GM21390 (cell line): Measurements from ENCODE around the gene ERFE.

Experiments
- ATAC-seq: cut with Tn5 transposase; IDR thresholded peaks from one replicate; pipeline ENCODE4 v1.9.1; 2021; ENCODE audit not compliant: unreplicated experiment

ERFE gene

DNA sequence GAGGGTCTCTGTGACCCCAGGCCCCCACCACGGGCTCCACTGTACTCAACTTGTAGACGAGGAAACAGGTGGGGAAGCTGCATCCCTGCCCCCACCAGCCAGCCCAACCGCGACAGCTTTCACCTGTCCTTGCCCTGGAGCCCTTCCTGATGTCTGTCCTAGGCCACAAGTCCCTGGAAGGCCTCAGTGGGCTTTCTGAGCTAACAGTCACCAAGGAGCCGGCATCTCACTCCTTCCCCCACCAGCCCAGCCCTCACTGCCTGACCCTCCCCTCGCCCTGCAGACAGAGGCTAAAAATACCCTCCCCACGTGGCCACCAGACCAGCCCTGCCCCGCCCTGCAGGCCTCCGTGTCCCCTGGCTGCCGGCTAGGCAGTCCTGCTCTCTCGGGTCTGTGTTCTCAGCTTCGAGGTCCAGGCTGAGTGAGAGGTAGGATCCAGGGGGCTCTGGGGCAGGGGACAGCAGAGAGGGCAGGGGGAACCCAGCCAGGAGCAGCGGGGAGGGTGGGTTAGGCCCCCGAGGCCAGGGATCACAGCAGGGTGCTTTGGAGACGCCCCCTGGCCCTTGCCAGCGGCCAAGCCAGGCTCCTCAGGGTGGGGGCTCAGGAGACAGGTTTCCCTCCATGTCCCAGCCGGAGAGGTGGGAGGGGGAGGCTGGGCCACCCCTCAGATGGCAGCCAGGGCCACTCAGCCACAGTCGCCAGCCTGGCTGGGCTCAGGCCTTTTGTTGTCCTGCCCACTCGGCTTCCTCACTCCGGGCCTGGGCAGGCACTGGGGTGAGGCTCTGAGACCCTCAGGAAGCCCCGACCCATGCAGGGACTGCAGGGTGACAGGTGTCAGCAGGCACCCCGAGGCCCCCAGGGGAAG, 20.2 kb upstream of the ERFE start, which contains the start of gene KLHL30:
Gene KLHL30 (plus strand): TSS at position 338 of the 865 bp plus-strand sequence. CDS start 2,087 bp downstream, outside the sequence.
- no peak for ATAC-seq

DNA sequence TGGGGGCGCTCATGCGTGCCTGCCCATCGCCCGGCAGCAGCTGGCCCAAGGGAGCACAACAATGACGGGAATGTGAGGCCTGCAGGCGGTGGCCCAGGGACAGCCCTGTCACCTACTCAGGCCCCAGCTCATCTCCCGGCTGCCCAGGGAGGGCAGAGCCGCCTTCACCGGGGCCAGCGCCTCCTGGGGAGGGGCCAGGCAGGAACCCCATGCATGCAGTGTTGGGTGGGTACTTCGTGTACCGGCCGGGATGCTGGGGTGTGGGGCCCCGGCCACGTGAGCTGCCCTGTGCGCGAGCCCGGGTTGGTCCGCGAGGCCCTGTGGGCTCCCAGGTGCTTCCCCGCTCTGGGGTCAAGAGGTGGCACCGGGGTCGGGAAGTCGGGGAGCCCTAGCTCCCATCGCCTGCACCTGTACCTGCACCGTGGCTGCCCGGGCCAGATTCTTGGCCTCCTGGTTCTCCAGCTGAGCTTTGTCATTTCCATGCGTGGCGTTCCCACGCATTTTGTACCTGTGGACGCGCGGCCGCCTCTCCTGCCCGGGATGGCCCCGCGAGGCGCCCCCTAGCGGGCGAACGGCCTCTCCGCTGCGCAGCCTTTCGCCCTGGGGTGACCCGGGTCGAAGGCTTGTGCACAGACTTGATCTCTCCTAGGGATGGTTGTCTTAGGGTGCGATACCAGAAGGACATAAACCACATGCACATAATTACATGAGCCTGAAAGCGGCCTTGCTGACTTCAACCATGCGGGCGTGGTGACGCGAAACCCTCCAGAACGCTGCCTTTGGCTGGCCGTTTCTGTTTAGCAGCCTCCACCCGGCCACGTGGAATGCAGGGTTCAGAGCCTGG, 19.4 kb upstream of the ERFE start:
- no peak for ATAC-seq

DNA sequence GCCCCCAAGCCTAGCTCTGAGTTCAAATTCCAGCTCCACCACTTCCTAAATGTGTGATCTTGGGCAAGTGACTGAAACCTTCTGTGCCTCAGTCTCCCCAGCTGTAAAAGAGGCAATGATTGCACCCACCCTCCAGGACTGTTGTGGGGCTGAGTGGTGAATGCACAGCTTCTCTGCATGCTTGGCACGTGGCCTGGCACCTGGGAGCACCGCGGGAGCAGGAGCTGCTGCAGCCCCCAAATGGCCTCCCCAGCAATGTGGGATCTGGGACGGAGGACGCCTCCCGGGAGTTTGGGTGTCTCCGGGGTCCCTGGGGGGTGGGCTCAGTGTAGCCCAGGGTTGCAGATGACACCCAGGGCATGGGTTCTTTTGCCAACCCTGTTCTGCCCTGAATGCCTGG, 18.7 kb upstream of the ERFE start:
- ATAC-seq, result no peak

DNA sequence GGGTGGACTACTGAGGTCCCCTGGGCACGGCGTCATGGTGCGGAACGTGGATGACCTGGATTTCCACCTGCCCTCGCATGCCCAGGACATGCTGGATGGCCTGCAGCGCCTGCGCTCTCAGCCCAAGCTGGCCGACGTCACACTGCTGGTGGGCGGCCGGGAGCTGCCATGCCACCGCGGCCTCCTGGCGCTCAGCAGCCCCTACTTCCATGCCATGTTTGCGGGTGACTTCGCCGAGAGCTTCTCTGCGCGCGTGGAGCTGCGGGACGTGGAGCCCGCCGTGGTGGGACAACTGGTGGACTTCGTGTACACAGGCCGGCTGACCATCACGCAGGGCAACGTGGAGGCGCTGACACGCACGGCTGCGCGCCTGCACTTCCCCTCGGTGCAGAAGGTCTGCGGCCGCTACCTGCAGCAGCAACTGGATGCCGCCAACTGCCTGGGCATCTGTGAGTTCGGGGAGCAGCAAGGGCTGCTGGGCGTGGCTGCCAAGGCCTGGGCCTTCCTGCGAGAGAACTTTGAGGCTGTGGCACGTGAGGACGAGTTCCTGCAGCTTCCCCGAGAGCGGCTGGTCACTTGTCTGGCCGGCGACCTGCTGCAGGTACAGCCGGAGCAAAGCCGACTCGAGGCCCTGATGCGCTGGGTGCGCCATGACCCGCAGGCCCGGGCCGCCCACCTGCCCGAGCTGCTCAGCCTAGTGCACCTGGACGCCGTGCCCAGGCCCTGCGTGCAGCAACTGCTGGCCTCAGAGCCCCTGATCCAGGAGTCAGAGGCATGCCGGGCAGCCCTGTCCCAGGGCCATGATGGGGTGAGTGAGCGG, 17.8 kb upstream of the ERFE start:
- no peak for ATAC-seq

DNA sequence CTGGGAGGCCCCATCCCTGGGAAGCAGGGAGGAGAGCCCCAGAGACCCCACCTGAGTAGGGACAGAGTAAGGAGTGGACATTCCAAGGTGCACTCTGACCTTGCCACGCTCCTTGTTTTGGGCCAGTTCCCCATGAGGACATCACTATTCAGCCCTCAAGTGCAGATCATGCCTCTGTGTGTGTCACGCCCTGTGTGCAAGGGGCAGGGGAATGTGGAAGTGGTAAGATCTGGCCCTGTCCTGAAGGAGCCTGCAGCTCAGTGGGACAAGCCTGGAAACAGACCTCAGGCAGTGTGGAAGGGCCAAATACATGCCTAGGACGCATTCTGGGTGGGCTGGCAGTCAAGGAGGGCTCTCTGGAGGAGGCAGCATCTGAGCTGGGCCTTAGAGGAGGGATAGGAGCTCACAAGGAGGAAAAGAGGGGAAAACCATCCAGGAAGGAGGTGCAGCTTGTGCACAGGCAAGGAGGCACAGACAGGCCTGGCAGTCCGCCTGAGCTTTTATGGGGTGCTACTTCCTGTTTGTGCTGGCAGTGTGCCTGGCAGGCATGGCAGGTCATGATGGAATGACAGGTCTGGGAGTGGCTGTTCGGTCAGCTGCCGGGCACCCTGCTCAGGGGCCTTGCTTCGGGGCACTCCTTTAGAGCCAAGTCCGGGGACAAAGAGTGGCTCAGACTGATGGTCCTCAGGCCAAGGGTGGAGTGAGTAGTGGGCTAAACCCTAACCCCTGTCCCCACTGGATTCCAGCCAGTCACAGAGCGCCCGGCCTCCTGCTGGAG, 17.0 kb upstream of the ERFE start:
- no peak for ATAC-seq

DNA sequence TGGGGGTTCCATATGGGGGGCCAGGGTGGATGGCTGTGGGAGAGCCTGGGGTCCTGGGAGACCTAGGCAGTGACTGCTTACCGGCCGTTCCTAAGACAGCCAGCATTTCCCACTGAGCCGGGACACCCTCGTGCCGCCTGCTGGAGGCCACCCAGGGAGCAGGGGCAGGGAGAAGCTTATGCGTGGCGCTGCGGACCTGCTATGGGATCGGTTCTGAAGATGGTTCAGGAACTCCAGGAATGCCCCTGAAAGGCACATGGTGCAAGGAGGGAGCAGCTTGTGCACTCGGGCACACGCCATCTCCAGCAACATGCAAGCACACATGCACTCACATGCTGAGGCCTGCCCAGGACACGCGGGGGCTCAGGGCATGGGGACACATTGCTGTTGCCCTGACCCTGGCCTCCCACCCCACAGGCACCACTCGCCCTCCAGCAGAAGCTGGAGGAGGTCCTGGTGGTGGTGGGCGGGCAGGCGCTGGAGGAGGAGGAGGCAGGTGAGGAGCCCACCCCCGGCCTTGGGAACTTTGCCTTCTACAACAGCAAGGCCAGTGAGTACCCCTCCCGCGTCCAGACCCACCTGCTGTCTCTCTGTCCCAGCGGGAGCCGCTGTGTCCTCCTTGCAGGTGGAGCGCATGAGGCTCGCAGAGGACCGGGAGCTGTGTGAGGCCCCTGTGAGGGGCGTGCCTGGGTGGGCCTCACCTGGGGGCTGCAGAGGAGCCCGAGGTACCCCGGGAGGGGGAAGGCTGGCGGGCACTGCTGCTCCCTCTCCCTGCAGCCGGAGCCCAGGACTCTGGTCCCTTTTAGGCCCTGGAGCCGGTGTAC, 16.2 kb upstream of the ERFE start:
- ATAC-seq, result no peak

DNA sequence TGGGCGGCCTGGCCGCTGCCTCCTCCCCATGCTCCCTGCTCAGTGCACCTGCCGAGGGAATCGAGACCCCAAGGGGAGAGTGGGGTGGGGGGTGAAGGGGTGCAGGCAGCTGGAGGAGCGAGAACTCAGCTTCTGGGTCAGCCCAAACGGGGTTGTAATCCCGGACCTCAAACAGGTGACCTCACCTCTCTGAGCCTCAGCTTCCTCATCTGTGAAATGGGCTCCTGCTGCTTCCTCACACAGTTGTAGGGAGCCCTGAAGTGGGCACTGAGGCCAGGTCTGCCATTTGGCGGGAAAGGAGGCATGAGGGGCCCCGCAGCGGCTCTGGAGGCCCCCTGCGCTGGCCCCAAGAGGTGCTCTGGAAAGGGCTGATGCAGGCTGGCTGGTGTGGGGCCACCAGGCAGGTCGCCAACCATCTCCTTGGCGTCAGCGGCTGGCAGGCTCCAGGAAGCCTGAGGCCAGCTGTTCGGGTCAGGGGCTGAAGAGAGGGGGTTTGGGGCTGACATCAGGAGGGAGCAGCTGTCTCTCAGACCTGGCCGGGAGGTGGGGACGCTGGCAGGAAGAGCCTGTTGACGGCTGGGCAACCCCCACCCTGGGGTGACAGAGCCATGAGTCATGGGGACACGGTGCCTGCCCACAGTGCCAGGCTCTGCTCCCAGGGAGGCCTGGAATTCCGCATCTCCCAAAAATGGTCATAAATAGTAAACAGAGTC, 15.4 kb upstream of the ERFE start:
- no peak for ATAC-seq

DNA sequence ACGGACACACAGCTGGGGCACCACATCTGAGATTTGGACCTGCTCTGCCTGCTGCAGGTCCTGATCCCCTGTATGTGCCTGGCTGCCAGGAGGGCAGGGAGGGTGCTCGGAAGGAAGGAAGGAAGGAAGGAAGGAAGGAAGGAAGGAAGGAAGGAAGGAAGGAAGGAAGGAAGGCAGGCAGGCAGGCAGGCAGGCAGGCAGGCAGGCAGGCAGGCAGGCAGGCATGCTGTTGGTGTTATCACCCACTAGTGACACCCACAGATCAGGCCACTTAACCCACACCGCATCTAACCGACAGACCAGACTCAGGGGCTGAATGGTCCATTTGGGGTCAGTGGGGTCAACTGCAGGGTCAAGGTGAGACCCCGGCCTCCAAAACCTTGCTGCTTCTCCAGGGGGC, 14.5 kb upstream of the ERFE start:
- ATAC-seq, result no peak

DNA sequence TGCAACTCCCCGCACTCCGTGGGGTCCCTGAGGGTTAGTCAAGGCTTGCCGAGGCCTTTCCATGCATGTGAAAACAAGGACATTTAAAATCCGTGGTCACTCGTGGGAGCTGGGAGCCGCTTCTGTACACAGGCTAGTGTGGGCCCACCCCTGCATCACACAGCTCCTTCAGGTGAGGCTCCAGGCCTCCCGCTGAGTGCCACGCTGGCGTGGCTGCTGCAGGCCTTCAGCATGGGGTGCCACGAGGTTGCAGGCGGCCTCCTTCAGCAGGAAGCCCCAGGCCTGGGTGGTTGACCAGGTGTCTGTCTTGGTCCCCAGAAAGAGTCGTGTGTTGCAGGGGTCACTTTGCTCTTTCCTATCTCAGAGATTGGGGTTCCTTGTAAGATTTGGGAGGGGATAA, 13.7 kb upstream of the ERFE start:
- ATAC-seq, result no peak

DNA sequence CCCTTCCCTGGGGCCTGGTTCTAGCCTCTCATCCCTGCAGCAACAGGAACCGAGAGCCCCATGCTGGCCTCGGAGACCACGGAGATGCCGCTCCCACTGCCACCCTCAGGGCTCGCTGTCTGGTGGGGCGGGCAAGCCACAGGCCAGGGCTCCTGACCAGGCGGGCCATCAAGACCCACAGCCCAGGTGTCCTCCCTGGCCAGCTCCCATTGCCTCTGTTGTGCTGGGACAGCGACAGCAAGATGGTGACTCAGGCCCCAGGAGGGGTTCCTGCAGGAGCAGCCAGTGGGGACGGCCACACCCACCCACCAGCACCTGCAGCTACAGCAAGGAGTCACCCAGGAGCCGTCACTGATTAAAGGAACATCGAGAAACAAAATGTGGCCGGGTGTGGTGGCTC, 12.9 kb upstream of the ERFE start:
- ATAC-seq, result no peak

DNA sequence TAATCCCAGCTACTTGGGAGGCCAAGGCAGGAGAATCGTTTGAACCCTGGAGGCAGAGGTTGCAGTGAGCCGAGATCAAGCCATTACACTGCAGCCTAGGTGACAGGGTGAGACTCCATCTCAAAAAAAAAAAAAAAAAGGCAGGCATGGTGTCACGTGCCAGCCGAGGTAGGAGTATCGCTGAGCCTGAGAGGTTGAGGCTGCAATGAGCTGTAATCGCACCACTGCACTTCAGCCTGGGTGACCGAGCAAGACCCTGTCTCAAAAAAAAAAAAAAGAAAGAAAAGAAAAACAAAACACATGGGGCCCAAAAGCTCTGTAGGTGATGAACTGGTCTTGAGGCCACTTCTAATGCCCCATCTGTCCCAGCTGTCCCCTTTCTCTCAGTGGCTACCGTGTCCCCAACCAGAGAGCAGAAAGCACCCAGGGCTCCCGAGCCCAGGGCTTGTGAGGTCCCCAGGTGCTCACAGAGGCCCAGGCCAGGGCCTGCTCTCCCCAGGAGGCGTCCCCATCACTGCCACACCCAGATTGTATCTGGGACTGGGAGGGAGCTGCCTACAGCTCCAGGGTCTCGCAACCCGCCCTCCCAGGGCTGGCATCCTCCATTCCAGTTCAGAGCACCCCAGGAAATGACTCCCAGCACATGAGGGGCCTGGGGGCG, 11.8 kb upstream of the ERFE start:
- ATAC-seq, result no peak

DNA sequence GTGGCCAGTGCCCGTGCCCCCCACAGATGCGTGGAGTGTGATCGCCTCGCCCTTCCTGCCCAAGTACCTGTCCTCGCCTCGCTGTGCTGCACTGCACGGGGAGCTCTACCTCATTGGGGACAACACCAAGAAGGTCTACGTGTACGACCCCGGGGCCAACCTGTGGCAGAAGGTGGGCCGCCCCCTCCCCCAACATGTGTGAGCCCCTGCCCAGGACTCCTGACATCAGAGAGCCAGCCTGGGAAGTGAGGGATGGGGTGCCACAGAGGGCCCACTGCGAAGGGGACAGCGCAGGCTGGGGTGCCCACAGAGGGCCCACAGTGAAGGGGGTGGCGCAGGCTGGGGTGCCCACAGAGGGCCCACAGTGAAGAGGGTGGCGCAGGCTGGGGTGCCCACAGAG, 9.8 kb upstream of the ERFE start:
- ATAC-seq, result no peak

DNA sequence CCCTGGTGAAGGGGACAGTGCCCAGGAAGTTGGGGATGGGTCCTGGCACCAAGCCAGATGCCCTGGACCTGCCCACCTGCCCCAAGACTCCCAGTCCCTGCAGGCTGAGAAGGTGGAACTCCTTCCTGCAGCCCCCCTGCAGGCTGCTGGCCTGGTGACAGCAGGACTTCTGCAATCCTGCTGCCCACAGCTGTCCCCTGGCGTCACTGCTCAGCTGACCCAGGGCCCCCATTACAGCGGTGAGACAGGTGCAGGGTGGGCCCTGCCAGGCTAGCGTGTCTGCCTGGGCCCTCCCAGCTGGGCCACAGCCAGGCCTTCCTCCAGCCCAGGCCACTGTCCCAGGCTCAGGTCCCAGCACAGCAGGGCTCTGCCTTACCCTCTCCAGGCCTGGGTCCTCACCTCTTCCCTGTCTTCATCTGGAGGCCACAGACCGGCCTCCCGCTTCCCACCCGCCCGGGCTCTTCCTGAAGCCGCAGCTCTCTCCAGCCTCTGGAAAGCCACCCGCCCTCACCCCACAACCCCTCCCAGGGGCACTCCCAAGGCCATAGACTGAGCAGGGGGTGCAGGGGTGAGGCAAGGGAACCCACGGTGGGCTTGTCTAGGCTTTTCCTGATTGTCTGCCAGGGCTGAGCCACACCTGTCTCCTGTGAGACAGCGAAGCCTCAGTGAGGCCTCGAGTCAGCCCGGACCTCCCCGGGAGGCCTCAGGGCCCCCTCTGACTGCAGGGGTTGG, 8.8 kb upstream of the ERFE start:
- no peak for ATAC-seq

DNA sequence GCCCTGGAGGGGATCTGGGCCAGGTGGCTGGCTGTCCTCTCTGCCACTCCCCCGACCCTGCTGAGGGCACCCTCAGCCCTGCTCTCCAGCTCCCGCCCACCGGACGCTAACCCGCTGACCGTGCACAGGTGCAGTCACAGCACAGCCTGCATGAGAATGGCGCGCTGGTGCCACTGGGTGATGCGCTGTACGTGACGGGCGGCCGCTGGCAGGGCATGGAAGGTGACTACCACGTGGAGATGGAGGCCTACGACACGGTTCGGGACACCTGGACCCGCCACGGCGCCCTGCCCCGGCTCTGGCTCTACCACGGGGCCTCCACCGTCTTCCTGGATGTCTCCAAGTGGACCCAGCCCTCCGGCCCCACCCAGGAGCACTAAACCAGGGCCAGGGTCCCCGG, 8.1 kb upstream of the ERFE start:
- no peak for ATAC-seq

DNA sequence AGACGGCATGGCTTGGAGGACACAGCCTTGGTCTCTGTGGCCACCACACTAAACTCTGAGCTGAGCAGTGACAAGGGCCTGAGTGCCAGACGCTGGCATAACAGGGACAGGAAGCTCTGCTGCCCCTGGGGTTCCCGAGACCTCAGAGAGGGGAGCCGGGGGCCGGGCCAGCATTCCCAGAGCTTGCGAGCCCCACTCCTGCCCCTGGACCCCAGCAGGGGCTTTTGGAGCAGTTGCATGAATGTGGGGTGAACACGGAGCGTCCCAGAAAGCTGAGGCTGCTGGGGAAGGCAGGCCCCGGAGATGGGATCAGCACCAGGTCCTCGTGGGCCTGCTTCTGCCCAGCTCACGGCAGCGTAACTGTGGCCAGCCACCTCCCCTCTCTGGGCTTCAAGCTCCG, 7.6 kb upstream of the ERFE start:
- ATAC-seq, result no peak

DNA sequence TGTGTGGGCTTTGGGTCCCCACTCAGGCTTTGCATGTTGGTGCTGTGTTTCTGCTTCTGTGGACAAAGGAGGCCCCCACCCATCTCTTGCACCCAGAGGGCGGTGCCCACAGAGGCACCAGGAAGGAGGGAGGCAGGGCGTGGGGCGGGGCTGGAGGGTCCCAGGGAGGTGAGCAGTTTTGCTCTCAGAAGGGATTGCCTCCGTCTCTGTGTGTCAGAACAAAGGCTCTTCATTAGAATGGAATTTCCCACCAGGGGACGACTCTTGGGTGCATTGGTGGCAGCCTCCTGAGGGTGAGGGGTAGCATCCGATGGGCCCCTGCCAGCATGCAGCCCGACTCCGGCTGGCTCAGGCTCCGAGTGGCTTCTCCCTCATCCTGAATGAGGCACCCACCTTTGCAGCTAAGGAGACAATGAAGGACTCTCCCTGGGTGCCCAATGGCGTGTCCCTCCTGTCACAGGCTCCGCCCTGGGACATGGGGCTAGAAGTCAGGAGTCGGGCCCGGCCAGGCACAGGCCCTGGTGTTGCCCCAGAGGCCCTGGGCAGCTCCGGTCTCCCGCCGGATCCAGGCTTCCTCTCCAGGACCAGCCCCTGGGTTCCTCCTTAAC, 7.0 kb upstream of the ERFE start:
- no peak for ATAC-seq
